ENCODE data around the gene MCEE.
A peak's percentile ranks its signal among the peaks of the same experiment; 100 is the strongest.
"Not testable (repeated sequence)": the region's sequence is repeated elsewhere in the genome, so short reads cannot be mapped to it uniquely, and the experiment has no call there.

MCEE gene

GRCh38 chr2:71130152-71130904 is at the start of gene MCEE, which contains the start of gene MPHOSPH10:
Gene MCEE, minus strand, starts transcription at chr2:71130229. Its CDS starts 10 bp downstream, at chr2:71130219.
Gene MPHOSPH10, plus strand, starts transcription at chr2:71130634. Its CDS starts 32 bp downstream, at chr2:71130666.
- DNase-seq = peak; percentile 30

DNA sequence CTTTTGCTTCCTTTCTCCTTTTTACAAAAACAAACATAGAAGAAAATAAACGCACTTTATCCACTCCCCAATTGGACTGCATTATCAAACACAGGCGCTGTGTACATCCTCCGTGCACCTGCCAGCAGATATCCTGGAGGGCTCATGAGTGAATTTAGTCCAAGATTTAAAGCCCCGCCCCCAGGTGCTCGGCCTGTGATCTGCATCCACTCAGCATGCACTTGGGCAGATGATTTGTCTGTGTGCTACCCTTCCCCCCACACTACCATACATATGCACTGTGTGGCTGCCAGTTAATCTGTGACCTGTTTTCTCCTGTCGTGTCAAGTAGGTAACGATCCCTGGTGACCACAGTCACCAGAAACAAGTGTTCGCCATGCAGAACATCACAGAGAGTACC is 48.8 kb upstream of the MCEE start:
- not testable (repeated sequence) for DNase-seq

GRCh38 chr2:71174207-71174606 is 44.2 kb upstream of the MCEE start:
- no peak for DNase-seq

DNA sequence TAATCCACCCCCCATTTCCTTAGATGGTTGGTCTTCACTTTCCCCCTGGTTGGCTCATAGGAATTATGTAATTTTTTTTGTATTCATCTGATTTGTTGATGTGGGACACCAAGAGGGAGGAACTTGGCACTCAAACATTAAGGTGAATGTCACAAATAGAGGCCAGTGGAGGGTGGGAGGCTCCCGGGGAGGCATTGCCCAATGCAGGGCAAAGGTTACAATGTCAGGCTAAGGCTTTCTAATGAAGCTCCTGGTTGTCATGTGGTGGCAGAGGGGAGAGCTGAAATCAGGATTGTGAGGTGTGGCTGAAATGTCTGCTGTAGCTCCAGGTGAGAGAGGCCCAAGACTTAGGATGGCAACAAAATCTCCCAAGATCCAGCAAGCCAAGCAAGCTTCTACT is 43.1 kb upstream of the MCEE start:
- DNase-seq = no peak

- no peak for DNase-seq
Measured at GRCh38 chr2:71166812-71167211, 36.8 kb upstream of the MCEE start.

DNA sequence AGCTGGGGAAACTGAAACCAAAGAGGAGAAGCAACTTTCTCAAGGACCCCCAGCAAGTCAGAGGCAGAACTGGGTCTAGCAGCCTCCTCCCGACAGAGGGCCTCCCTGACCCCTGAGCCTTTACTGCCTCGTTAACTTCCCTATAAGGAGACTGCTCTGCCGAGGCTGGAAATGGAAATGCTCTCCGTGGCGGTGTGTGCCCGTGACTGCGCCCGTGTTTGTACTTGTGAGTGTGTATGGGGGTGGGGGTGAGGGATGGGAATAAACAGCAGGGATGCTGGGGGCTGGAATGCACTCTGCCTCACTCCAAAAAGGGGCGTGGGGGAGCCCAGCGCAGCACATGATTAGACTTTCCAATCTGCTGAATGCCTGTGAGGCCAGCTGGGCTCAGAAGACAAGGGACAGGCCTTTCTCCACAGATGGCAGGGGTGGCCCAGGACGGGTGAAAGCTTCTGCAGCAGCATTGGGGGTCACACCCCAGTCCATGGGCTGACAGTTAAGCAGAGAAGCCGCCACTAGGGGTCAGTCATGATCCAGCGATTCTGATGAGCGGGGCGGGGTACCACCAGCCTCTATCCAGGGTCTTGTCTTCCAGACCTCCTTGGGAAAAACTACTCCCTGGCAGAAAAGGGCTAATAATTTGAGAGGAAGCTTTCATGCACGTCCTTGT is 27.2 kb upstream of the MCEE start:
- no peak for DNase-seq

DNA sequence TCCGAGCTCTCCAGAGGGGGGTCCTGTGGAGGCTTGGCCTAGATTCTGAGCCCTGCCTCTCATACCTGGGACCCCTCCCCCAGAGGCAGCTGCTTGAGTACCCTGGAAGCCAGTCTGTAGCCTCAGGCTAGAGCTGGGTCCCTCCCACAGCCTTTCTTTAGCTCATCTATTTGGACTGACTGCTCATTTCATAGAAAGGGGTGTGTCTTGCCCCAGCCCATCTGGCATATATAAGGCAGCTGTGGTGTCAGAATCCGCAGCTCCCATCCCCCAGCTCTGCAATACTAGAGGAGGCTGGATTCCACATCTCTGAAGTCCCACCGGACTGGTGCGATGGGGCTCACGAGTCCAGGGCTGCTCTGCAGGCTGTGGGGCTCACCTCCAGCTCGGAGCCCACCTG is 26.5 kb upstream of the MCEE start:
- DNase-seq = peak; percentile 81

- DNase-seq = no peak
Measured at GRCh38 chr2:71155846-71156245, 25.8 kb upstream of the MCEE start.

GRCh38 chr2:71154798-71155197 is 24.8 kb upstream of the MCEE start:
- no peak for DNase-seq

- no peak for DNase-seq
Measured at GRCh38 chr2:71154279-71154678, 24.2 kb upstream of the MCEE start.

DNA sequence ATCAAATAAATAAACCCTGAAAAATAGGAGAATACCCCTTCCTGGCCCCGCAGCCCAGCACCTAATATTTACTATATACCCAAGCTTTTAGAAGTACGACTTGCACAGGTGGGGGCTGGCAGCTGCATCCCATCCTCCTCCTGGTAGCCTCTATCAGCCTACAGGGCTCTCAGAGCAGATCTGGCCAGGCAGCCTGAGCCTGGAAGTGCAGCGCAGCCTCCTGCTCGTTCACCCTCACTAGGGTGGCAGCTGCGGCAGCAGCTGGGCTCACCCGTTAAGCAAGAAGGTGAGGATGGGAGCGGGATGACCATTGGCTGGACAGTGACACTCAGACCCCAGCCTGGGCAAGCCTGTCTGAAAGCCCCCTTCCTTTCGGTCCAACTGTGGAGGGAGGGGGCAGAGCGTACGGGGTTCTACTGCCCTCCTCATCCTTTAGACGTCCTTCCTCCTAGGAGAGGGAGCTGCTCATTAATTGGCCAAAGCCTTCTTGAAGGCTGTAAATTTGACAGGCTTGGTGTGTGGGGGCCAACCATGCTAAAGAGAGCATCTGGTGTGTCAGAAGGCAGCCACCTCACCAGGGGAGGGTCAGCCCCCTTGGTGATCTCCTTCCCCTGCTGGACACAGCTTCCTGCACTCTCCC is 23.7 kb upstream of the MCEE start:
- DNase-seq = no peak

DNA sequence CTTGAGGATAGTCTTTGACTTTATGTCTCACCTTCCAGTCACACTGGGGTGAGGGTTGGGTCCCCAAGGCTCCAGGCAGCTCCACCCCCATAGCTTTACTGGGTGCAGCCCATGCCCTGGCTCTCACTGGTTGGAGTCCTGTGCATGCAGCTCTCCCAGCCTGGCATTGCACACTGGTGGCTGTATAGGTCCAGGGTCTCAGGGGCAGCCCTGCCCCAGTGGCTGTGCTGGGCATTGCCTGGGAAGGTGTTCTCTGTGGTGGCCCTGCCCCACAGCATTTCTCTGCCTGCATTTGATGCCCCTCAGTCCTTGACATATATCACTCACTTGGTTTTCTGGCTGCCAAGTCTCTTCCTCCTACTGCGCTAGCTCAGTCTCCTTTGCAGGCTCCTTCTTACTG is 21.6 kb upstream of the MCEE start:
- DNase-seq = no peak

GRCh38 chr2:71150082-71150816 is 20.2 kb upstream of the MCEE start:
- DNase-seq = no peak

- no peak for DNase-seq
Measured at GRCh38 chr2:71148506-71149063, 18.6 kb upstream of the MCEE start.

GRCh38 chr2:71143782-71144181 is 13.8 kb upstream of the MCEE start:
- DNase-seq = no peak

DNA sequence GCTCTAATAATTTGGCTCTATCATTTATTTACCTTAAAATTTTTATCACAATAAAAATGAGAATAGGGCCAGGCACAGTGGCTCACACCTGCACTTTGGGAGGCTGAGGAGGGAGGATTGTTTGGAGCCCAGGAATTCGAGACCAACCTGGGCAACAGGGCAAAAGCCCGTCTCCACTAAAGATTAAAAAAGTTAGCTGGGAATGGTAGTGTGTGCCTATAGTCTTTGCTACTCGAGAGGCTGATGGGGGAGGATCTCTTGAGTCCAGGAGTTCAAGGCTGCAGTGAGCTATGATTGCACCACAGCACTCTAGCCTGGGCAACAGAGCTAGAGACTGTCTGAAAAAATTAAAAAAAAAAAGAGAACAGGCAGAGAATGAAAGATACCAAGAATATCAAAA is 6.1 kb upstream of the MCEE start:
- no peak for DNase-seq

GRCh38 chr2:71133603-71134002 is 3.6 kb upstream of the MCEE start:
- no peak for DNase-seq

DNA sequence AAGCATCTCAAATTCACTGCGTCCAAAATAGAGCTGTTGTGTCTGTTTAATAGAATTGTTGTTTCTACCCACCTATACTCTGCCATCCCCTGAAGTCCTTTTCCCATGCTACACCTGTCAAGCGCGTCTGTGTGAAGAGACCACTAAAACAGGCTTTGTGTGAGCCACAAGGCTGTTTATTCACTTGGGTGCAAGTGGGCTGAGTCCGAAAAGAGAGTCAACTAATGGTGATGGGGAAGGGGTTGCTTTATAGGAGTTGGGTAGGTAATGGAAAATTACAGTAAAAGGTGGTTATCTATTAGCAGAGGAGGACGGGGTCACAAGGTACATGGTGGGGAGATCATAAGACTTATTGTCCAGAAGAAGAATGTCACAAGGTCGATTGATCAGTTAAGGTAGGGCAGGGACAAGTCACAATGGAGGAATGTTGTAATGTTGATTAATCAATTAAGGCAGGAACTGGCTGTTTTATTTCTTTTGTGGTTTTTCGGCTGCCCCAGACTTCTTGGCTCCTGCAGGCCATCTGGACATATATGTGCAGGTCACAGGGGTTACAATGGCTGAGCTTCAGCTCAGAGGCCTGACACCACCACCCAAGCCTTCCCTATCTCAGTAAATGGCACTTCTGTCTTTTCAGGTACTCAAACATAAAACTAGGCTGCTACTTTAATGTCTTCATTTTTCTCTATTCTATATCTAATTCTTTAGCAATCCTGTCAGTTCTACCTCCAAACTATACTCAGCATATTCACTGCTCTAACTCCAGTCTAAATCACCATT is 1.5 kb upstream of the MCEE start:
- not testable (repeated sequence) for DNase-seq

DNA sequence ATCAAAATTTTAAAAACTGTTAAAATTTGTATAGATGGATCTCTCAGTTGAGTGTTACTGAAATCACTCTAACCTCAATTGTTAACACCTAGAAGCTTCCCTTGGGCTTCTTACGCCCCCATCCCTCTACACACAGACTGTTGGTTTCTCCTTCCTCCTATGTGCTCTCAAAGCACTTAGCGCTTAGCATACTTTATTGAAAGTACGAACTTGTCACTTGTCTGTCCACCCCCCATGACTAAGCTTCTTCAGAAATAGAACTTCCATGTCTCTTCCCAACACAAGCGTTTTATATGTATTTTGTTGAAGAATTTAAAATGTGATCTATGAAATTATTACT is 846 bp upstream of the MCEE start:
- DNase-seq = no peak

- peak; percentile 27 for DNase-seq
Measured at GRCh38 chr2:71129902-71130151, 202 bp downstream of the MCEE start.

- no peak for DNase-seq
Measured at GRCh38 chr2:71129114-71129901, 721 bp downstream of the MCEE start.

DNA sequence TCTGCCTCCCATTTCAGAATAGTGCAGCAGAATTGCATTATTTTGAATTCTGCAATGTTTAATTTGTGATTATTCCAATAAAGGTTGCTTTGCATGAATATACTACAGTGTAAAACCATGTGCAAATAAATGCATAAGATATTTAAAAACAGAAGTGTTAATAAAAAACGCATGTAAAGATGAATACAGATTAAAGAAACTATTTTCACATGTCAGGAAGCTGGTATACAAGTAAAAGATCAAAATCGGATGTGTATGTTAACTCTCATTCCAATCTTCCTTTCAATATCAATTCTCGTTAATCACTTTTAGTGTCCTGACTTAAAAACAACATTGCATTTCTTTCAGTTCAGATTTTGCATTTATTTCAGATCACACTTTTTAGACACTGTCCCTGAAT is 3.1 kb downstream of the MCEE start:
- no peak for DNase-seq
